ENCODE data around the gene SPATA31E1.
"Not testable (repeated sequence)": the region's sequence is repeated elsewhere in the genome, so short reads cannot be mapped to it uniquely, and the experiment has no call there.

Gene SPATA31E1

GRCh38 chr9:87934444-87934843 lies 51.8 kb downstream of the SPATA31E1 start:
- DNase-seq (ENCODE audit: low spot score): not testable (repeated sequence)

GRCh38 chr9:87937352-87937751 lies 54.7 kb downstream of the SPATA31E1 start:
- DNase-seq (ENCODE audit: low spot score): not testable (repeated sequence)

DNA sequence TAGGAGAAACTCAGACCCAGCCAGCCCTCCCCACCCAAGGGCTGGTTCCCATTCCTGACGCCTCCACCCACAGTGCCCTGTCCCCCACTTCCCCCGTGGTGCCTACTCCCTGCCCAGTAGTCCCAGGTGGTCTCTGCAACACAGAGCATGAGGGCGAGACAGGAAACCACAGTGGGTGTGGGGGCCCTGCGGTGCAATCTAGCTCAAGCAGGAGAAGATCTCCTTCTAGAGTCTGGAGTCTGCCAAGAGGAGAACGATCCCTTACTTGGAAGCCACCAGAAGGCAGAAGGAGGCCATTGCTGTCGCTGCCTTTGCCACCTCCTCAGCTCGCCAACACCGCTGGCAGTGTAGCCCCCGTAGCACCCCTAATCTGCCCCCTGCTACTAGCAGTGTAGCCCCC lies 55.2 kb downstream of the SPATA31E1 start:
- not testable (repeated sequence) for DNase-seq (ENCODE audit: low spot score)

DNA sequence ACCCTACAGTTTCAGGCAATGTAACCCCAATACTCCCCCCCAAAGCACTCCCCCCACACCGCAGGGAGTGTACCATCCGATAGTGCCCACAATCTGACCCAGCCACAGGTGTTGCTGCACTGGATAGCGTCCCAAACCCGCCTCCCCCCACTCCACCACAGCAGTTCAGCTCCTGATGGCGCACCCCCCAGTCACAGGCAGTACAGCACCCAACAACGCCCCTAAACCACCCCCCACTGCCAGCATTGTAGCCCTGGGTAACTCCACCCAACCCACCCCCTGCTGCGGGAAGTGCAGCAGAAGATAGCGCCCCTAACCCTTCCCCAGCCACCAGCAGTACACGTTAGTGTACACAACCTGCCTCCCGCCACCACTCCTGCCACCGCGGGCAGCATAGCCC lies 55.7 kb downstream of the SPATA31E1 start:
- not testable (repeated sequence) for DNase-seq (ENCODE audit: low spot score)
